GM12875 (cell line): ENCODE measurements around the gene DYRK3.

Experiments used
- H3K4me3 ChIP-seq: one replicate; pipeline ENCODE4 v1.5.1; 2011; ENCODE audit warnings: low read depth, low read length, control low read depth
- CTCF ChIP-seq: IDR thresholded peaks from 2 replicates; pipeline ENCODE4 v1.5.1; 2011; ENCODE audit warnings: low read depth, mild to moderate bottlenecking, control low read depth, inconsistent platforms, low read length, moderate library complexity, borderline replicate concordance; ENCODE audit not compliant: insufficient read depth

The DYRK3 gene

GRCh38 chr1:206646504-206646903 is 11.2 kb downstream of the DYRK3 start:
- no peak for TF ChIP-seq CTCF
- H3K4me3 ChIP-seq = no peak overlapping the region

DNA sequence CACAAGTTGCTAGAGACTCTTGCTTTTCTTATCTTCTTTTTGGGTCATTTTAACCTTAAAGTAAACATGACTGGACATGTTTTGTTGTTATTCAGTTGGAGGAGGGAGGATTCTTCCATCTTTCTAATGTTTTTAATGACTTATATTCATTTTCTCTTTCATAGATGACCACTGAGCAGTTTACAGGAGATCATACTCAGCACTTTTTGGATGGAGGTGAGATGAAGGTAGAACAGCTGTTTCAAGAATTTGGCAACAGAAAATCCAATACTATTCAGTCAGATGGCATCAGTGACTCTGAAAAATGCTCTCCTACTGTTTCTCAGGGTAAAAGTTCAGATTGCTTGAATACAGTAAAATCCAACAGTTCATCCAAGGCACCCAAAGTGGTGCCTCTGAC is 11.9 kb downstream of the DYRK3 start:
- no peak overlapping the region for H3K4me3 ChIP-seq
- TF ChIP-seq CTCF = no peak

- TF ChIP-seq CTCF = no peak
Measured at GRCh38 chr1:206649261-206649921, 14.1 kb downstream of the DYRK3 start.

DNA sequence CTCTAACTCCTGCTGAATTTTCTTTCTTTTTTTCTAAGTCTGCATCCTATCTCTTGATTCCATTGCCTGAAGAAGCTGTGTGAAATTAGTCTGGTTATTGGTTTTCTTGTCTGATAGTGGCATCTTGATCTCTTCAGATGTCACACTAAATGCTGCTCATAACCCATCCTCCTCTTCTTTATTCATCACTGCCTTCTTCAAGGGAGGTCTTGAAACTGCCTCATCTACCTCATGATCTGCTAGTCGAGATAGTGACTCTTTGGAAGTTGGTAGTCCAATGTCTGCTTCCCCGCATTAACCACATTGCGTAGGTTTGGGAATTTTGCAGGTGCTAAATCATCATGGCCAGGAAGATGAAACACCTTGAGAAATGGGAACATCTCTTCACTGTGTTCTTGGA is 15.7 kb downstream of the DYRK3 start:
- H3K4me3 ChIP-seq = no peak overlapping the region
- no peak for TF ChIP-seq CTCF

More at GRCh38 chr1:206649261-206649921, 14.1 kb downstream of the DYRK3 start:
- no peak overlapping the region for H3K4me3 ChIP-seq

DNA sequence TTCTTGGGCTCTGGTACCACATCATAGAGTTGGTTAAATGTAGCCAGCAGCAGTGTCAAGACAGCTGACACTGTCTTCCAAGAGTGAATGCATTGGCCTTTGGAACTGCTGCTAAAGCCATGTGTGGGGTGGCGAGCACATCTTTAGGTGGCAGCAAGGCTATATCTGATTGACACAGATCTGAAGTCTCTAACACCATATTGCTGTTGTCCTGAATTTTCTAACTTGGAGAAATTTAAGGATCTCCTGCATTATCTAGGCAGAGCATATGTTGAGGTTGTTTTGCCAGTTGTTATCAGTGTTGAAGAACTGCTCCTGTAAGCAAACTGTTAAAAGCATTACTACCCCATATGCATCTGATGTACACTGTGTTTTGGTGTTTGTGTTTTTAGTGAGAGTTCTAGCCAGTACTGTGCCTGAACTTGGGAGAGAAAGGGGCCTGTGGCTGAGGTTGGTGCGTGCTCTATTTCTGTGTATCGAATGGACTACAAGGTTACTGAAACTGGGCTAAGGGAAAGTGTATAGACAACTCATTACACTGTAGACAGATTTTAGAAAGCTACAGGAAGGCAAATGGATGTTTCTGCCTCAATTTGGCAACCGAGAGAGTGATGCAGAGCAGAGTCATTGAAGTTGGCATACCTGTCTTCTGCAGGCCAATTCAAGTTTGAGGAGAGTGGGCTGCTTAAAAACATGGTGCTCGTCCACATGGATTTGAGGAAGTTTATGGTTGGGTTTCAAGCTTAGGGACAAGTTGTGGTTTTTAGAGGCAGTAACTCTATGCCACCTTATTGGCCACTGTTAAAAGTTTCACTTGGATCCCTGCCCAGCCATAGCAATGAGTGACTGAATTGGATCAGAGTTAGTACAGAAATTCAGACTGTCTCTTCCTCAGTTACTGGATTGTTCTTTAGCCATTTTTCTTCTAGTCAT is 16.9 kb downstream of the DYRK3 start:
- TF ChIP-seq CTCF = no peak
- H3K4me3 ChIP-seq = no peak overlapping the region

DNA sequence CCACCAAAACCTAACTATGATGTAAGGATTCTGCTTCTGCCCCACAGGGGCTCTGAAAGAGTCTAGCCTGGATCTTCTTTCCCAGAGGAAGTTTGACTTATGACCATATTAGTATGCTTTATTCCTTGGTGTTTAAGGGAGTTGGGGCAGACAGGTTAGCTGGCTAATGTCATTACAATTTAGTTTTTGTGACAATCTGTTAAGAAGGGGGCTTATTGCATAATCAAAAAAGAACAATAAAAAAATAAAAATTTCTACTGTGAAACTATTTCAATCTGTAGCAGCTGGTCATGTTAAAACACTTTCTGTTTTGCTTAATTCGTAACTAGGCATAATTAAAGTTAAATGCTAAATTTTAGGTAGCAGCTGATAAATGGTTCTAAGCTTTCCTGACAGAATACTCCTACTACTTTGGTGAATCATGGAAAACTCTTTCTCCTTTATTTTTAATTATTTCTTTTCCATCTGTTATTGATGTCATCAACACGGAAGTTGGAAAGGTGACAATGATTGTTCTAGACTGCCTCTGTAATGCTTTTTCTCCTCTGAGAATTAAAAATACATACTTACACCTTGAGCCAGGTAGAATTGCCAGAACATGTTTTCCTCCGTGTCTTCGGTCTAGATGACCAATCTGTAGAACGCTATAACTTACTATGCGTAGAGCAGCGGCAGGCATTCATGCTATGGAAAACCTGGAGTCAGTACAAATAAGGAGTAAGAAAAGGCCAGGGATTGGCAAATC is 18.6 kb downstream of the DYRK3 start:
- H3K4me3 ChIP-seq = no peak overlapping the region
- no peak for TF ChIP-seq CTCF
